Activated CD4-positive, alpha-beta T cell treated with anti-CD3 and anti-CD28 coated beads, Interleukin-2, amount 10 ng/mL, durations not matched to agents 24 days and 14 days (primary cell): ENCODE data around the gene PRELP. TPM values are rescaled to one million over a fixed set of nuclear protein-coding genes. Genes with fewer than 3 reads are reported as not detected.

Experiments used
- DNase-seq: peaks from one replicate; pipeline ENCODE4 v3.0.0; 2022
- H3K27ac Mint-ChIP-seq: one replicate; pipeline ENCODE4 v1.8.0; 2022; ENCODE audit warnings: mild to moderate bottlenecking, mixed read lengths
- H3K27me3 Mint-ChIP-seq: one replicate; pipeline ENCODE4 v1.8.0; 2022; ENCODE audit warnings: mixed read lengths
- H3K36me3 Mint-ChIP-seq: one replicate; pipeline ENCODE4 v1.8.0; 2022; ENCODE audit warnings: low read depth, mild to moderate bottlenecking, mixed read lengths
- H3K4me1 Mint-ChIP-seq: one replicate; pipeline ENCODE4 v1.8.0; 2021; ENCODE audit warnings: mixed read lengths
- H3K4me3 Mint-ChIP-seq: one replicate; pipeline ENCODE4 v1.8.0; 2022; ENCODE audit warnings: mild to moderate bottlenecking, moderate library complexity, mixed read lengths
- H3K9me3 Mint-ChIP-seq: one replicate; pipeline ENCODE4 v1.8.0; 2021; ENCODE audit warnings: mixed read lengths
- intact Hi-C: fragments of 100-400 bp; cut with micrococcal nuclease; formaldehyde crosslinking; loops from one replicate; pipeline ENCODE4 v1.15.1; 2023
- total RNA-seq: library from RNA; stranded (reverse); gene quantifications from 2 replicates; pipeline ENCODE4 v1.2.3, GENCODE V29; 2022

The PRELP gene
- total RNA-seq, 1 donor from 2014 or later, result not detected

- no peaks in the 10 kb centered on the region for H3K9me3 Mint-ChIP-seq
- H3K27ac Mint-ChIP-seq, result no peak overlapping the region
- H3K27me3 Mint-ChIP-seq, result no peaks in the 10 kb centered on the region
- H3K4me1 Mint-ChIP-seq, result no peaks in the 10 kb centered on the region
- intact Hi-C loops, result no loop called here
- no peak for DNase-seq
- H3K4me3 Mint-ChIP-seq, result no peak overlapping the region
- H3K36me3 Mint-ChIP-seq, result no peaks in the 10 kb centered on the region
Measured at GRCh38 chr1:203521812-203522211, 46.2 kb downstream of the PRELP start.

GRCh38 chr1:203522237-203522636 is 46.6 kb downstream of the PRELP start:
- intact Hi-C loops, result no loop called here
- Mint-ChIP-seq H3K9me3 (no peaks in the 10 kb centered on the region), H3K27ac (no peak overlapping the region), H3K4me1 (no peaks in the 10 kb centered on the region), H3K27me3 (no peaks in the 10 kb centered on the region), H3K4me3 (no peak overlapping the region), H3K36me3 (no peaks in the 10 kb centered on the region)
- DNase-seq, result no peak

DNA sequence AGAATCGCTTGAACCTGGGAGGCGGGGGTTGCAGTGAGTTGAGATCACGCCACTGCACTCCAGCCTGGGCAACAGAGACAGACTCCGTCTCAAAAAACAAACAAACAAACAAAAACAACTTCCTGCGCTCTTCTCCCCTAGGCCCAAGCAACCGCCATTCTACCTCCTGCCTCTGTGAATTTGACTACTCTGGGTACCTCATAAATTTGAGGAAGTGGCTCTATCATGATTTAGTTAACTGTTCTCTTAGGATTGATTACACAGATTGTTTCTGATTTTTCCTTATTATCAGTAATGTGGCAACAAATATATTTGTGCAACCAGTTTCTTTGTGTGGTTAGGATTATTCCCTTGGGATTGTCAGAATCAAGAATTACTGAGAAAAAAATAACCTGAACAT is 48.1 kb downstream of the PRELP start:
- Mint-ChIP-seq H3K27ac (no peak overlapping the region), H3K36me3 (no peaks in the 10 kb centered on the region), H3K4me1 (no peaks in the 10 kb centered on the region), H3K27me3 (no peaks in the 10 kb centered on the region), H3K9me3 (no peaks in the 10 kb centered on the region), H3K4me3 (no peak overlapping the region)
- intact Hi-C loops, result no loop called here
- DNase-seq, result no peak

DNA sequence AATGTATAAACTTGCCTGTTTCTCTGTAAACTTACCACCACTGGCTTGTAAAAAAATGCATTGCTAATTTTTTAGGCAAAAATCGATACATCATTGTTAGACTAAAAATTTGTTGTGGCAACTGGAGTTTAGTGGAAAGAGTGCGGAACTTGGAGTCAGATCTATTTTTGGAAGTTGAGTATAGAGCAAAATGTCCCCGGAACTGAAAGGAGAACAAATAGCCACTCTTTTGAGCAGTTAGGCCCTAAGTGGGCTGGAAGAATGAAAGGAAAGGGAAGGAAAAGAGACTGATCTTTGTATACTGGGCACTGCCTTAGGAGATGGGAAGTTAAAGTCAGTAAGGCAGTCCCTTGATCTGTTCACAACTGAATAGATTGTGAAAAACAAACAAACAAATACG is 48.5 kb downstream of the PRELP start:
- no peak overlapping the region for H3K4me3 Mint-ChIP-seq
- no peaks in the 10 kb centered on the region for H3K4me1 Mint-ChIP-seq
- H3K9me3 Mint-ChIP-seq, result no peaks in the 10 kb centered on the region
- H3K27ac Mint-ChIP-seq, result no peak overlapping the region
- intact Hi-C loops, result no loop called here
- no peak for DNase-seq
- H3K36me3 Mint-ChIP-seq, result no peaks in the 10 kb centered on the region
- no peaks in the 10 kb centered on the region for H3K27me3 Mint-ChIP-seq

GRCh38 chr1:203524824-203525223 is 49.2 kb downstream of the PRELP start:
- no peak overlapping the region for H3K4me3 Mint-ChIP-seq
- no peaks in the 10 kb centered on the region for H3K27me3 Mint-ChIP-seq
- intact Hi-C loops, result no loop called here
- peaks cover 1% of the 10 kb centered on the region for H3K4me1 Mint-ChIP-seq
- H3K27ac Mint-ChIP-seq, result no peak overlapping the region
- DNase-seq, result no peak
- H3K9me3 Mint-ChIP-seq, result no peaks in the 10 kb centered on the region
- no peaks in the 10 kb centered on the region for H3K36me3 Mint-ChIP-seq

DNA sequence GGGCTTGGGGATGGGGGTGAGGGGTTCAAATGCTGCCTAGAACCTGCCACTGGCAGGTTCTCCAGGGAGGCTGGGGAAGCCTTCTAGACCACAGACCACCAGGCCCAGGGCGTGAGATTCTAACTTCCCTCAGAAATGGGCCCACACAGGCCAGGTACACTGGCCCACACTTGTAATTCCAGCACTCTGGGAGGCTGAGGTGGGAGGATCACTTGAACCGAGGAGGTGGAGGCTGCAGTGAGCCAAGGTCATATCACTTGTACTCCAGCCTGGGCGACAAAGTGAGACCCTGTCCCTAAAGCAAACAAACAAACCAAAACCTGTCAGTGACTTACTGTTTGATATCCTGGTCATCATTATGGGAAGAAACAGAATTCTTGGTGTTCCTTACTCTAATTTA is 50.1 kb downstream of the PRELP start:
- intact Hi-C loops, result no loop called here
- DNase-seq, result no peak
- no peak overlapping the region for H3K4me3 Mint-ChIP-seq
- no peaks in the 10 kb centered on the region for H3K9me3 Mint-ChIP-seq
- peaks cover 1% of the 10 kb centered on the region for H3K4me1 Mint-ChIP-seq
- H3K36me3 Mint-ChIP-seq, result no peaks in the 10 kb centered on the region
- H3K27me3 Mint-ChIP-seq, result no peaks in the 10 kb centered on the region
- H3K27ac Mint-ChIP-seq, result no peak overlapping the region

DNA sequence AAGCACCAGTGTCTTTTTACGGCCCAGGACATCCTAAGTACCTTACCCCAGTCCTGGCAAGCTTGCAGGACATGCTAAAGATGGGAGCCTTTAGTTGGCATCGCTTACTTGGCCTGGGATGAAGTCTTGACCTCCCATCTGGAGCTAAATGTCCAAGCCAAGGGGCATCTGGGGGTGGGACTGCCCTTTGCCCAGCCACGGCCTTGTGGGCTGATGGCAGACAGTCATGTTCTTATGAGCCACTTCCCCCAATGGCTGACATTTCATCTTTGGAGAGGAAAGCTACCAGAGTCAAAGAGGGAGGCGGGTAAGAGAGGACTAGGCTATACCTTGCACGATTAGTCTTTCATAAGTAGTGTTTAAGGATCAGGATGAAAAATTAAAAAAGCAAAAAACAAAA is 50.5 kb downstream of the PRELP start:
- no peak overlapping the region for H3K27ac Mint-ChIP-seq
- intact Hi-C loops, result no loop called here
- no peak for DNase-seq
- no peaks in the 10 kb centered on the region for H3K9me3 Mint-ChIP-seq
- no peaks in the 10 kb centered on the region for H3K36me3 Mint-ChIP-seq
- peaks cover 1% of the 10 kb centered on the region for H3K4me1 Mint-ChIP-seq
- no peaks in the 10 kb centered on the region for H3K27me3 Mint-ChIP-seq
- no peak overlapping the region for H3K4me3 Mint-ChIP-seq

DNA sequence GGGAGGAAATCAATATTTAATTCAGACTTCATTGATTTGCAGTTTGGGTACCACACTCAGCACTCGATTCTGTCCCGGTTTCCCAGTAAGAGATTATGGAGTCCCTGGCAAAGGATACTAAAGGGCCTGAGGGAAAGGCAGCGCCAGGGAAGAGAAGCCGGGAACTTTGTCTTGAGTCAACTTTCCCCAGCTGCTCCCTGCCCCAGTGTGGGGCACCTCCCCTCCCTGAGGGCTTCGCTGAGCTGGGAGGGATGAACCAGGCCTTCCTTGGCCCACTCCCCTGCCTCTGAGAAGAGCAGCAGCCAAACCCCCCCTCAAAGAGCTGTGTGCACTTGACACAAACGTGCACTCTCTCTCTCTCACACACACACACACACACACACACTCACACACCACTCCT is 51.0 kb downstream of the PRELP start:
- H3K9me3 Mint-ChIP-seq, result no peaks in the 10 kb centered on the region
- H3K4me1 Mint-ChIP-seq, result peaks cover 1% of the 10 kb centered on the region
- no peak overlapping the region for H3K4me3 Mint-ChIP-seq
- intact Hi-C loops, result no loop called here
- DNase-seq, result no peak
- no peaks in the 10 kb centered on the region for H3K36me3 Mint-ChIP-seq
- H3K27me3 Mint-ChIP-seq, result no peaks in the 10 kb centered on the region
- H3K27ac Mint-ChIP-seq, result no peak overlapping the region

DNA sequence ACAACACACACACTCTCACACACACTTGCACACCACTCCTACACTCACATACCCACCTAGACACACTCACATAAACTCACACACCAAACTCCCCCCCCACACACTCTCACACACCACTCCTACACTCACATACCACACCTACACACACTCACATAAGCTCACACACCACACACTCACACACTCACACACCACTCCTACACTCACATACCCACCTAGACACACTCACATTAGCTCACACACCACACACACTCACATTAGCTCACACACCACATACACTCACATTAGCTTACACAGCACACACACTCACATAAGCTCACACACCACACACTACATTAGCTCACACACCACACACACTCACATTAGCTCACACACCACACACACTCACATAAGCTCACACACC is 51.4 kb downstream of the PRELP start:
- DNase-seq, result no peak
- Mint-ChIP-seq H3K36me3 (no peaks in the 10 kb centered on the region), H3K4me3 (no peak overlapping the region), H3K27ac (no peak overlapping the region), H3K9me3 (no peaks in the 10 kb centered on the region), H3K27me3 (no peaks in the 10 kb centered on the region), H3K4me1 (peaks cover 1% of the 10 kb centered on the region)
- intact Hi-C loops, result no loop called here

DNA sequence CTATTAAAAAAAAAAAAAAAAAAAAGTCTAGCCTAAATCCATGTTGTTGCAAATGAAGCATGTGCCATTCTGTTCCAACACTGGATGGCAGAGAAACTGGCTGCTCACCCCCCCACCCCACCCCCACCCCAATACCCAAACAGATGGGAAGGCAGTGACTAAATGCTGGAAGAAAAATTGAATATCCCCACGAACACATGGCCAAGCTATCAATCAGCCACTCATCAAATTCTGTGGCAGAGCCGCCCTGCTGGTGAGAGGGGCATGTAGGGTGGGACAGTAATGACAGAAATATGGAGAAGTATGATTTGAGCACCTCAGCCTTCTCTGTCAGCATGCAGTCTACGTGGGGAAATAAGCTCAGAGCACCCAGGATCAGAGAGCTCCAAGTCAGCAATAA is 52.5 kb downstream of the PRELP start:
- no peak for DNase-seq
- Mint-ChIP-seq H3K27me3 (no peaks in the 10 kb centered on the region), H3K4me1 (peaks cover 1% of the 10 kb centered on the region), H3K27ac (no peak overlapping the region), H3K36me3 (no peaks in the 10 kb centered on the region), H3K4me3 (no peak overlapping the region), H3K9me3 (no peaks in the 10 kb centered on the region)
- intact Hi-C loops, result no loop called here

DNA sequence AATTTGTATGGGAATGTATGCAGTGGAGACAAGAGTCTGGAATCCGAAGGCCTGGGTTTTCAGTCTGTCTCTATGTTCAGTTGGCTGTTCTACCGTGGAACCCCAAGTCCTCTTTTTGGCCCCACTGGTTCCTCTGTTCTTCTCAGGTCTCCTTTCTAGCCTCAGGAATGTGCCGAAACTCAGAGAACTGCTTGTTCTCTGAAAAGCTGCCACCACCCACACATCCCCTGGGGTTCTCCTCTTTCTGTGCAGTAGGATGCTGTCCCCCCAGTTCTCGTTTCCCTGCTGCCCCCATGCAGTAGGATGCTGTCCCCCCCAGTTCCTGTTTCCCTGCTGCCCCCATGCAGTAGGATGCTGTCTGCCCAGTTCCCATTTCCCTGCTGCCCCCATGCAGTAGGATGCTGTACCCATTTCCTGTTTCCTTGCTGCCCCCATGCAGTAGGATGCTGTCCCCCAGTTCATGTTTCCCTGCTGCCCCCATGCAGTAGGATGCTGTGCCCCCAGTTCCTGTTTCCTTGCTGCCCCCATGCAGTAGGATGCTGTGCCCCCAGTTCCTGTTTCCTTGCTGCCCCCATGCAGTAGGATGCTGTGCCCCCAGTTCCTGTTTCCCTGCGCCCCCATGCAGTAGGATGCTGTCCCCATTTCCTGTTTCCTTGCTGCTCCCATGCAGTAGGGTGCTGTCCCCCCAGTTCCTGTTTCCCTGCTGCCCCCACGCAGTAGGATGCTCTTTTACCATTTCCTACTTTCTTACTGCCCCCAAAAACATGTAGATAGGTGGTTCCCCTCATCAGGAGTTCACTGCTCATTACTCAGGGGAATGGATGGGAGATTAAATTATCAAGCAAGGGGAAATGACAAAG is 53.6 kb downstream of the PRELP start:
- H3K27ac Mint-ChIP-seq, result no peak overlapping the region
- no peak overlapping the region for H3K4me3 Mint-ChIP-seq
- peaks cover 1% of the 10 kb centered on the region for H3K4me1 Mint-ChIP-seq

DNA sequence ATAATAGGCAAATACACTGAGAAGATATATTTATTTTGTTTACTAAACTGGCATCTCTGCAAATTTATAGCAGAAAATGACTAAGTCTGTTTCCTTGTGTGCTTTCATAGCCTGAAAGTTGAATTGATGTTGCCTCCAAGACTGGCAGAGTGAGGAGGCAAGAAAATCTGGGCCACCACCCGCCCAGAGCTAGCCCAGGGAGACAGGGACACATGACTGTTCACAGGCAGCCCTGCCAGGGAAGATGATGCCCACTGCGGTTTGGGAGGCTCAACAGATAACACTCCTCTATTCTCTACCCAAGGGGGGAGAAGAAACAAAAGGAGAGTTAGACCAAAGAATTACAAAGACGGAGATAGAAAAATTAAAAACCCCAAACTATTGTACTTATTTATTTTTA is 55.5 kb downstream of the PRELP start:
- no peak overlapping the region for H3K27ac Mint-ChIP-seq
- H3K9me3 Mint-ChIP-seq, result no peaks in the 10 kb centered on the region
- H3K27me3 Mint-ChIP-seq, result peaks cover 3% of the 10 kb centered on the region
- H3K4me1 Mint-ChIP-seq, result peaks cover 1% of the 10 kb centered on the region
- intact Hi-C loops, result no loop called here
- no peak overlapping the region for H3K4me3 Mint-ChIP-seq
- no peaks in the 10 kb centered on the region for H3K36me3 Mint-ChIP-seq
- DNase-seq, result no peak

More for the DNA sequence above, 53.6 kb downstream of the PRELP start:
- intact Hi-C loops, result no loop called here
- H3K27me3 Mint-ChIP-seq, result no peaks in the 10 kb centered on the region
- no peaks in the 10 kb centered on the region for H3K36me3 Mint-ChIP-seq
- no peaks in the 10 kb centered on the region for H3K9me3 Mint-ChIP-seq
- no peak for DNase-seq

DNA sequence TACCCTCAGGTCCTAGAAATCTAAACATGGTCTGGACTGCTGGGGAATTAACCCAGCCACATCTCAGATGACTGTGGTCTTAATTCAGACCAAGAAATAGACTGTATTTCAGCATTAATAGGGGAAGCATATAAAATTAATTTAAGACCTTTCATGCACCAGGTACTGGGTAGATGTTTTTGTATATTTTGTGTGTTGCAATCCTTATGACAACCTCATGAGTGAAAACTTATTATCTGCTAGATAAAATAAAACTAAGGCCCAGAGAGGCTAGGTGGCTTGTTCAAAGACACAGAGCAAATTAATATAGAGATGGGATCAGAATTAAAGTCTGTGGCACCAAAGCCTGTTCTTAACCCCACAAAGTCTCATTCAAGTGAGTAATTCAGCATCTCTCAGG is 58.4 kb downstream of the PRELP start:
- H3K4me1 Mint-ChIP-seq, result peaks cover 1% of the 10 kb centered on the region
- intact Hi-C loops, result no loop called here

GRCh38 chr1:203534526-203534925 is 58.9 kb downstream of the PRELP start:
- Mint-ChIP-seq H3K9me3 (no peaks in the 10 kb centered on the region), H3K4me3 (no peak overlapping the region), H3K36me3 (no peaks in the 10 kb centered on the region), H3K4me1 (peaks cover under 1% of the 10 kb centered on the region), H3K27me3 (peaks cover 3% of the 10 kb centered on the region), H3K27ac (no peak overlapping the region)
- intact Hi-C loops, result no loop called here
- DNase-seq, result no peak

More for the DNA sequence above, 58.4 kb downstream of the PRELP start:
- H3K27ac Mint-ChIP-seq, result no peak overlapping the region
- peaks cover 3% of the 10 kb centered on the region for H3K27me3 Mint-ChIP-seq
- H3K4me3 Mint-ChIP-seq, result no peak overlapping the region
- no peak for DNase-seq
- no peaks in the 10 kb centered on the region for H3K9me3 Mint-ChIP-seq
- H3K36me3 Mint-ChIP-seq, result no peaks in the 10 kb centered on the region

- Mint-ChIP-seq H3K4me3 (no peak overlapping the region), H3K9me3 (no peaks in the 10 kb centered on the region)
Measured at GRCh38 chr1:203536575-203536974, 61.0 kb downstream of the PRELP start.

More at GRCh38 chr1:203536575-203536974, 61.0 kb downstream of the PRELP start:
- DNase-seq, result no peak
- Mint-ChIP-seq H3K27ac (no peak overlapping the region), H3K4me1 (no peaks in the 10 kb centered on the region), H3K27me3 (peaks cover 3% of the 10 kb centered on the region), H3K36me3 (no peaks in the 10 kb centered on the region)
- intact Hi-C loops, result no loop called here
